Rectal smooth muscle tissue (tissue), 1 donor: ENCODE data around the gene COL19A1.

Experiments
- H3K27ac ChIP-seq: one replicate; pipeline ENCODE4 v1.7.0; 2013; ENCODE audit warnings: low read depth, low read length, inconsistent platforms
- H3K27me3 ChIP-seq: one replicate; pipeline ENCODE4 v1.7.0; 2013; ENCODE audit warnings: low read length; ENCODE audit not compliant: control insufficient read depth, insufficient read depth
- H3K36me3 ChIP-seq: one replicate; pipeline ENCODE4 v1.7.0; 2013; ENCODE audit warnings: low read length; ENCODE audit not compliant: control insufficient read depth, insufficient read depth
- H3K4me1 ChIP-seq: one replicate; pipeline ENCODE4 v1.7.0; 2013; ENCODE audit warnings: low read length; ENCODE audit not compliant: control insufficient read depth, insufficient read depth
- H3K4me3 ChIP-seq: one replicate; pipeline ENCODE4 v1.7.0; 2013; ENCODE audit warnings: low read length
- H3K9ac ChIP-seq: one replicate; pipeline ENCODE4 v1.7.0; 2013; ENCODE audit warnings: low read length

COL19A1 gene

GRCh38 chr6:70180183-70180900, 314.0 kb downstream of the COL19A1 start:
- no peak overlapping the region for H3K4me3 ChIP-seq
- no peaks in the 10 kb centered on the region for H3K4me1 ChIP-seq
- H3K36me3 ChIP-seq = no peaks in the 10 kb centered on the region
- H3K27ac ChIP-seq = no peak overlapping the region
- no peak overlapping the region for H3K9ac ChIP-seq
- H3K27me3 ChIP-seq = no peaks in the 10 kb centered on the region

- Histone ChIP-seq H3K4me3 (no peak overlapping the region), H3K27ac (no peak overlapping the region), H3K36me3 (no peaks in the 10 kb centered on the region), H3K9ac (no peak overlapping the region), H3K4me1 (no peaks in the 10 kb centered on the region), H3K27me3 (no peaks in the 10 kb centered on the region)
Measured at GRCh38 chr6:70180901-70181599, 314.7 kb downstream of the COL19A1 start.

- no peak overlapping the region for H3K4me3 ChIP-seq
- H3K4me1 ChIP-seq = no peaks in the 10 kb centered on the region
- no peaks in the 10 kb centered on the region for H3K27me3 ChIP-seq
- H3K27ac ChIP-seq = no peak overlapping the region
- H3K36me3 ChIP-seq = no peaks in the 10 kb centered on the region
- H3K9ac ChIP-seq = no peak overlapping the region
Measured at GRCh38 chr6:70183538-70183937, 317.2 kb downstream of the COL19A1 start.

- H3K4me3 ChIP-seq = no peak overlapping the region
- H3K27ac ChIP-seq = no peak overlapping the region
- H3K27me3 ChIP-seq = no peaks in the 10 kb centered on the region
- H3K4me1 ChIP-seq = no peaks in the 10 kb centered on the region
- no peaks in the 10 kb centered on the region for H3K36me3 ChIP-seq
- no peak overlapping the region for H3K9ac ChIP-seq
Measured at GRCh38 chr6:70184723-70185122, 318.4 kb downstream of the COL19A1 start.

GRCh38 chr6:70186461-70186860, 320.1 kb downstream of the COL19A1 start:
- no peak overlapping the region for H3K9ac ChIP-seq
- no peaks in the 10 kb centered on the region for H3K27me3 ChIP-seq
- no peak overlapping the region for H3K4me3 ChIP-seq
- no peaks in the 10 kb centered on the region for H3K36me3 ChIP-seq
- H3K4me1 ChIP-seq = no peaks in the 10 kb centered on the region
- no peak overlapping the region for H3K27ac ChIP-seq

GRCh38 chr6:70188202-70188601, 321.8 kb downstream of the COL19A1 start:
- no peak overlapping the region for H3K9ac ChIP-seq
- no peaks in the 10 kb centered on the region for H3K4me1 ChIP-seq
- no peak overlapping the region for H3K4me3 ChIP-seq
- H3K36me3 ChIP-seq = no peaks in the 10 kb centered on the region
- no peaks in the 10 kb centered on the region for H3K27me3 ChIP-seq
- no peak overlapping the region for H3K27ac ChIP-seq

GRCh38 chr6:70194421-70194820, 328.1 kb downstream of the COL19A1 start:
- Histone ChIP-seq H3K36me3 (no peaks in the 10 kb centered on the region), H3K27ac (no peak overlapping the region), H3K27me3 (no peaks in the 10 kb centered on the region), H3K4me1 (no peaks in the 10 kb centered on the region), H3K9ac (no peak overlapping the region), H3K4me3 (no peak overlapping the region)

- Histone ChIP-seq H3K27ac (no peak overlapping the region), H3K4me1 (no peaks in the 10 kb centered on the region), H3K36me3 (no peaks in the 10 kb centered on the region), H3K27me3 (no peaks in the 10 kb centered on the region), H3K4me3 (no peak overlapping the region), H3K9ac (no peak overlapping the region)
Measured at GRCh38 chr6:70196531-70196930, 330.2 kb downstream of the COL19A1 start.

- Histone ChIP-seq H3K4me1 (no peaks in the 10 kb centered on the region), H3K9ac (no peak overlapping the region), H3K36me3 (no peaks in the 10 kb centered on the region), H3K27ac (no peak overlapping the region), H3K4me3 (no peak overlapping the region), H3K27me3 (no peaks in the 10 kb centered on the region)
Measured at GRCh38 chr6:70198785-70199184, 332.4 kb downstream of the COL19A1 start.

- Histone ChIP-seq H3K27ac (no peak overlapping the region), H3K4me3 (no peak overlapping the region), H3K9ac (no peak overlapping the region), H3K36me3 (no peaks in the 10 kb centered on the region), H3K4me1 (no peaks in the 10 kb centered on the region), H3K27me3 (no peaks in the 10 kb centered on the region)
Measured at GRCh38 chr6:70208235-70208790, 342.0 kb downstream of the COL19A1 start.

GRCh38 chr6:70210462-70210861, 344.1 kb downstream of the COL19A1 start:
- H3K36me3 ChIP-seq = no peaks in the 10 kb centered on the region
- H3K27me3 ChIP-seq = no peaks in the 10 kb centered on the region
- H3K4me1 ChIP-seq = no peaks in the 10 kb centered on the region
- H3K4me3 ChIP-seq = no peak overlapping the region
- H3K27ac ChIP-seq = no peak overlapping the region
- no peak overlapping the region for H3K9ac ChIP-seq

GRCh38 chr6:70215460-70216108, 349.2 kb downstream of the COL19A1 start:
- H3K27ac ChIP-seq = no peak overlapping the region
- no peaks in the 10 kb centered on the region for H3K36me3 ChIP-seq
- H3K4me1 ChIP-seq = no peaks in the 10 kb centered on the region
- H3K4me3 ChIP-seq = no peak overlapping the region
- no peaks in the 10 kb centered on the region for H3K27me3 ChIP-seq
- no peak overlapping the region for H3K9ac ChIP-seq
